ENCODE measurements around the gene TAF1A.

DNA sequence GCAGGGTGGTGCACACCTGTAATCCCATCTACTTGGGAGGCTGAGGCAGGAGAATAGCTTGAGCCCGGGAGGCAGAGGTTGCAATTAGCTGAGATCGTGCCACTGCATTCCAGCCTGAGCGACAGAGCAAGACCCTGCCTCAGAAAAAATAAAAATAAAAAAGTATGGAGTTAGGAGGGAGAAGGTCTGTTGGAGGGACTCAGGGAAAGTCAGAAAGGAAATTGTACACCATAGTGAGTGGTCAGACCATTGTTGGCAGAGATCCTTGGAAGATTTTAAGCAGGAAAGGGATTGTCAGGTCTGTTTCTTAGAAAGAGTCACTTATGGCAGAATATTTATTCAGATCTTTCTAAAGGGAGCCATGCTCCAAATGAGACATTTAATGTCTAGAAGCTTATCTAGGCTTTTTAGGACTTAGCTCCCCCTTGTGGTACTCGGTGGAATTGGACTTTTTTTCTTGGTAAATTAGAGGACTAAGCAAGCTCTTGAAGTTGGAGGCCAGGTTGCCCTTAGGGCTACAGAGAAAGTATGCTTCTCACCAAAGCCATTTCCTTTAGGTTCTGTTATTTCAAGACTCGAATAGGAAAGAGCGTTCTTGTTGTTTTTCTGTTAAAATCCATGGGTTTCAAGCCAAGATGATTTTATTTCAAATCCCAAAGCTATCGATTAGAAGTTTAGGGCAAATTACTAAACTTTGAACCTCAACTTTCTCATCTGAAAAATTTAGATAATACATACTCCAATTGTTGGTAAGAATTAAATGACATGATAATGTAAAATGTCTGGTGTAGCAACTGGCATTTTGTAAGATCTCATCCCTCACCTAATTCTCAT, 44.7 kb upstream of the TAF1A start:
- TF ChIP-seq, protein P1, sequence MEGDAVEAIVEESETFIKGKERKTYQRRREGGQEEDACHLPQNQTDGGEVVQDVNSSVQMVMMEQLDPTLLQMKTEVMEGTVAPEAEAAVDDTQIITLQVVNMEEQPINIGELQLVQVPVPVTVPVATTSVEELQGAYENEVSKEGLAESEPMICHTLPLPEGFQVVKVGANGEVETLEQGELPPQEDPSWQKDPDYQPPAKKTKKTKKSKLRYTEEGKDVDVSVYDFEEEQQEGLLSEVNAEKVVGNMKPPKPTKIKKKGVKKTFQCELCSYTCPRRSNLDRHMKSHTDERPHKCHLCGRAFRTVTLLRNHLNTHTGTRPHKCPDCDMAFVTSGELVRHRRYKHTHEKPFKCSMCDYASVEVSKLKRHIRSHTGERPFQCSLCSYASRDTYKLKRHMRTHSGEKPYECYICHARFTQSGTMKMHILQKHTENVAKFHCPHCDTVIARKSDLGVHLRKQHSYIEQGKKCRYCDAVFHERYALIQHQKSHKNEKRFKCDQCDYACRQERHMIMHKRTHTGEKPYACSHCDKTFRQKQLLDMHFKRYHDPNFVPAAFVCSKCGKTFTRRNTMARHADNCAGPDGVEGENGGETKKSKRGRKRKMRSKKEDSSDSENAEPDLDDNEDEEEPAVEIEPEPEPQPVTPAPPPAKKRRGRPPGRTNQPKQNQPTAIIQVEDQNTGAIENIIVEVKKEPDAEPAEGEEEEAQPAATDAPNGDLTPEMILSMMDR (IDR thresholded peaks at IDR 0.05 in 8 of 11, conservative IDR thresholded peaks at IDR 0.05 in 3 of 11) = peak; percentile 73 to 89 (median 84)
- TF ChIP-seq POLR2A (IDR thresholded peaks at IDR 0.05) (no peak), POLR2AphosphoS5 (IDR thresholded peaks at IDR 0.05) (no peak)
